K562 (cell line): ENCODE data around the gene GNAI2. TPM values are rescaled to one million over a fixed set of nuclear protein-coding genes. Genes with fewer than 3 reads are reported as not detected.

Experiments used
- BHLHE40 ChIP-seq: IDR thresholded peaks from 2 replicates; pipeline ENCODE4 v1.6.1; 2011; ENCODE audit warnings: low read length, improper control_type of control experiment
- CBX2 ChIP-seq: fragments of 200-600 bp; sonication (generic); IDR thresholded peaks from one replicate; pipeline ENCODE4 v1.6.1; 2012; ENCODE audit warnings: mild to moderate bottlenecking, low read length, inconsistent platforms; ENCODE audit not compliant: insufficient read depth, poor library complexity, severe bottlenecking
- CUX1 ChIP-seq: fragments of 200-800 bp; sonication (Bioruptor generic); IDR thresholded peaks from 2 replicates; pipeline ENCODE4 v1.6.1; 2016; ENCODE audit warnings: missing genetic modification characterization, missing compliant biosample characterization
- ERF ChIP-seq: fragments of 450-650 bp; formaldehyde crosslinking; IDR thresholded peaks from 2 replicates; pipeline ENCODE4 v1.4.0; 2020; ENCODE audit warnings: mild to moderate bottlenecking, mixed read lengths
- HMG20B ChIP-seq: fragments of 250-450 bp; sonication (Bioruptor Pico); IDR thresholded peaks from 2 replicates; pipeline ENCODE4 v1.5.0; 2021; ENCODE audit warnings: mild to moderate bottlenecking
- HNRNPLL ChIP-seq: fragments of 200-400 bp; formaldehyde crosslinking; IDR thresholded peaks from 2 replicates; pipeline ENCODE4 v1.6.1; 2017; ENCODE audit warnings: low read length, low read depth, mild to moderate bottlenecking; ENCODE audit not compliant: poor library complexity, severe bottlenecking
- KAT7 ChIP-seq: sonication (generic); formaldehyde crosslinking; IDR thresholded peaks from 2 replicates; pipeline ENCODE4 v1.8.0; 2022; ENCODE audit warnings: missing genetic modification reagents, mild to moderate bottlenecking, borderline replicate concordance
- MTA2 ChIP-seq: fragments of 450-650 bp; IDR thresholded peaks from 2 replicates; pipeline ENCODE4 v1.6.1; 2016; ENCODE audit warnings: low read depth
- PHB ChIP-seq: fragments of 250-450 bp; sonication (Bioruptor Pico); IDR thresholded peaks from 2 replicates; pipeline ENCODE4 v1.5.0; 2021
- POLR2H ChIP-seq: IDR thresholded peaks from 2 replicates; pipeline ENCODE4 v1.6.1; 2016; ENCODE audit warnings: missing genetic modification characterization, low read depth, mild to moderate bottlenecking, control low read depth, missing compliant biosample characterization, moderate library complexity
- RBBP5 ChIP-seq: fragments of 200-600 bp; sonication (generic); IDR thresholded peaks from 2 replicates; pipeline ENCODE4 v1.6.1; 2012; ENCODE audit warnings: borderline replicate concordance, mild to moderate bottlenecking, low read length, control low read depth, inconsistent platforms; ENCODE audit not compliant: insufficient read depth, poor library complexity, severe bottlenecking
- RBM22 ChIP-seq: fragments of 200-400 bp; formaldehyde crosslinking; IDR thresholded peaks from 2 replicates; pipeline ENCODE4 v1.6.1; 2018; ENCODE audit warnings: low read length, low read depth; ENCODE audit not compliant: poor library complexity, severe bottlenecking
- SMC3 ChIP-seq: conservative IDR thresholded peaks from 2 replicates; pipeline ENCODE4 v1.6.1; 2011; ENCODE audit warnings: low read depth, low read length, improper control_type of control experiment; ENCODE audit not compliant: insufficient read depth
- STAT5B ChIP-seq: fragments of 250-450 bp; sonication (Bioruptor Pico); IDR thresholded peaks from 2 replicates; pipeline ENCODE4 v1.8.0; 2021; ENCODE audit warnings: mild to moderate bottlenecking, inconsistent platforms
- TCF7 ChIP-seq: sonication (generic); IDR thresholded peaks from 2 replicates; pipeline ENCODE4 v1.6.1; 2016; ENCODE audit warnings: antibody characterized with exemption, borderline replicate concordance
- THAP7 ChIP-seq: fragments of 250-450 bp; sonication (Bioruptor Pico); IDR thresholded peaks from 2 replicates; pipeline ENCODE4 v1.5.0; 2021
- THRA ChIP-seq: fragments of 450-650 bp; IDR thresholded peaks from 2 replicates; pipeline ENCODE4 v1.6.1; 2017; ENCODE audit warnings: mild to moderate bottlenecking, moderate library complexity
- TRIM24 ChIP-seq, 2 experiments: fragments of 450-650 bp; IDR thresholded peaks; 2 replicates each; pipeline ENCODE4 v1.6.1; 2016
- ZBTB7A ChIP-seq: IDR thresholded peaks from 2 replicates; pipeline ENCODE4 v1.6.1; 2011; ENCODE audit warnings: low read depth, mild to moderate bottlenecking, low read length, moderate library complexity, borderline replicate concordance; ENCODE audit not compliant: control insufficient read depth
- ZC3H8 ChIP-seq: fragments of 450-650 bp; IDR thresholded peaks from 2 replicates; pipeline ENCODE4 v1.6.1; 2017
- ZFP36 ChIP-seq: fragments of 150-350 bp; IDR thresholded peaks from 2 replicates; pipeline ENCODE4 v1.6.1; 2018; ENCODE audit warnings: low read length, low read depth; ENCODE audit not compliant: partially characterized antibody
- polyA plus RNA-seq, 8 experiments: library from polyadenylated mRNA; depleted of rRNA in 4 of 8; stranded (reverse) in 5 of 8; unstranded in 3 of 8; fragments of >200 nt; fragmentation: Nextera tagmentation in 2 of 8; fragmentation: Illumina TruSeq in 1 of 8; extraction: Ambion mirVana in 2 of 8; extraction: Trizol in 1 of 8; gene quantifications; 2 replicates each; pipeline versions ENCODE4 v1.2.1 to v1.2.3, GENCODE V29; 2011 to 2014; ENCODE audit warnings: inconsistent platforms in 1 of 8, missing spikeins in 1 of 8
- total RNA-seq, 7 experiments: library from RNA; depleted of rRNA in 6 of 7; stranded (reverse); fragments of >200 nt in 6 of 7; fragmentation: Illumina TruSeq in 2 of 7; extraction: Trizol in 2 of 7; gene quantifications; 2 replicates each; pipeline versions ENCODE4 v1.2.1 to v1.2.3, GENCODE V29; 2011 to 2021; ENCODE audit warnings: low replicate concordance in 1 of 7

Gene GNAI2
- total and polyA plus RNA-seq, 9 of the 15 experiments (the other 6 are each of a cell fraction or from before 2014, with no cell fraction given): 1.1 to 72.2 (median 42.7) TPM

GRCh38 chr3:50260027-50260941 lies 24.3 kb downstream of the GNAI2 start (continued):
- TF ChIP-seq CUX1 (CRISPR knock-in tag) (no peak), STAT5B (no peak), SMC3 (peak; percentile 56), ERF (CRISPR knock-in tag) (no peak), TCF7 (peak; percentile 69; the same call in 1 of the 2 replicates), ZC3H8 (no peak), THAP7 (CRISPR knock-in tag) (no peak), CBX2 (no peak), PHB (CRISPR knock-in tag) (no peak), THRA (no peak), HNRNPLL (no peak), HMG20B (CRISPR knock-in tag) (no peak), MTA2 (no peak), TRIM24 (IDR thresholded peaks at IDR 0.05) (no peak), RBBP5 (peak; percentile 62), ZFP36 (peak; percentile 3), POLR2H (tag) (no peak; the same call in 1 of the 2 replicates), KAT7 (no peak), RBM22 (peak; percentile 11), BHLHE40 (peak; percentile 73), ZBTB7A (peak; percentile 60; the same call in 1 of the 2 replicates)
